DOHH2 (cell line): Measurements from ENCODE around the gene NLRP14.

ENCODE experiments used
- H3F3A ChIP-seq: fragments of 200-600 bp; sonication (generic), shearing (Covaris generic); 2 replicates; pipeline ENCODE4 v1.6.0; 2016; ENCODE audit warnings: antibody characterized with exemption, mild to moderate bottlenecking; ENCODE audit not compliant: control insufficient read depth, insufficient read depth
- H3K27ac ChIP-seq: fragments of 200-600 bp; sonication (generic); 2 replicates; pipeline ENCODE4 v1.5.1; 2014; ENCODE audit warnings: low read depth, mild to moderate bottlenecking, low read length, moderate library complexity
- H3K27me3 ChIP-seq: fragments of 200-600 bp; sonication (generic); 2 replicates; pipeline ENCODE4 v1.6.1; 2014; ENCODE audit warnings: mild to moderate bottlenecking, low read length, mixed read lengths; ENCODE audit not compliant: control insufficient read depth
- H3K36me3 ChIP-seq: fragments of 200-600 bp; sonication (generic); 2 replicates; pipeline ENCODE4 v1.6.1; 2014; ENCODE audit warnings: mild to moderate bottlenecking, low read length, moderate library complexity, mixed read lengths; ENCODE audit not compliant: control insufficient read depth
- H3K4me1 ChIP-seq: fragments of 200-600 bp; sonication (generic); 2 replicates; pipeline ENCODE4 v1.6.1; 2014; ENCODE audit warnings: mild to moderate bottlenecking, low read length, mixed read lengths; ENCODE audit not compliant: control insufficient read depth
- H3K4me2 ChIP-seq: fragments of 200-600 bp; sonication (generic); 2 replicates; pipeline ENCODE4 v1.6.0; 2014; ENCODE audit warnings: mild to moderate bottlenecking, low read length, moderate library complexity
- H3K4me3 ChIP-seq: fragments of 200-600 bp; sonication (generic); 2 replicates; pipeline ENCODE4 v1.5.1; 2014; ENCODE audit warnings: mild to moderate bottlenecking, low read length, mixed read lengths
- H3K79me2 ChIP-seq: fragments of 200-600 bp; sonication (generic); 2 replicates; pipeline ENCODE4 v1.6.1; 2014; ENCODE audit warnings: mild to moderate bottlenecking, low read length, mixed read lengths; ENCODE audit not compliant: control insufficient read depth
- H3K9me2 ChIP-seq: fragments of 200-600 bp; sonication (generic); replicated peaks from 2 replicates; pipeline ENCODE4 v1.6.1; 2014; ENCODE audit warnings: mild to moderate bottlenecking, low read length, mixed read lengths; ENCODE audit not compliant: control insufficient read depth
- H3K9me3 ChIP-seq: fragments of 200-600 bp; sonication (generic); 2 replicates; pipeline ENCODE4 v1.6.1; 2014; ENCODE audit warnings: antibody characterized with exemption, low read length, mixed read lengths; ENCODE audit not compliant: control insufficient read depth, insufficient read depth
- H4K20me1 ChIP-seq: fragments of 200-600 bp; sonication (generic); 2 replicates; pipeline ENCODE4 v1.6.0; 2014; ENCODE audit warnings: low read depth, mild to moderate bottlenecking, antibody characterized with exemption, low read length, moderate library complexity; ENCODE audit not compliant: control insufficient read depth, insufficient read depth
- EZH2phosphoT487 ChIP-seq: fragments of 200-600 bp; sonication (generic); IDR thresholded peaks from 2 replicates; pipeline ENCODE4 v1.6.1; 2017; ENCODE audit warnings: borderline replicate concordance, mild to moderate bottlenecking, antibody characterized with exemption, low read length, moderate library complexity, mixed read lengths
- TF ChIP-seq, protein P1 (sequence below): fragments of 200-600 bp; sonication (generic); IDR thresholded peaks from one replicate; pipeline ENCODE4 v1.5.1; 2014; ENCODE audit warnings: antibody characterized with exemption, mild to moderate bottlenecking, low read depth, low read length; ENCODE audit not compliant: poor library complexity, severe bottlenecking

Gene NLRP14

DNA sequence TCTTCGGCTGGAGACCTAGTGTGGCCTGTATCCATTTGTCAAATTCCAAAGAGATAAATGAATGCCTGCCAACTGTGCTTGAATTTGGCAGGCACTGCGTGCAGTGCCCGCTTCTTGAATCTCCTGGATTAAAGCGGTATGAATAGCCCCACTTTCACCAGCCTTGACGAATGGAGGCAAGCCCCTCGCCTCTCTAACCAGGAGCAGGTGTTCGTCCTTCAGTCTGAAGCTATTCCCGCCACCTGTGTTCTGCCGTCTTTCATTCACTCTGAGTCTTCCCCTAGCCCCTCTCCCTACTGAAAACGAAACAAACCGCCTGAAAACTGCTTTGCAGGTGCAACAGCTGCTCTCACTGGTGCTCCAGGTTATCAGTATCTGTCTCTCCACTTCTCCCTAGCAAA, 11.2 kb downstream of the NLRP14 start:
- H3K4me1 ChIP-seq: no peaks in the 10 kb centered on the region

DNA sequence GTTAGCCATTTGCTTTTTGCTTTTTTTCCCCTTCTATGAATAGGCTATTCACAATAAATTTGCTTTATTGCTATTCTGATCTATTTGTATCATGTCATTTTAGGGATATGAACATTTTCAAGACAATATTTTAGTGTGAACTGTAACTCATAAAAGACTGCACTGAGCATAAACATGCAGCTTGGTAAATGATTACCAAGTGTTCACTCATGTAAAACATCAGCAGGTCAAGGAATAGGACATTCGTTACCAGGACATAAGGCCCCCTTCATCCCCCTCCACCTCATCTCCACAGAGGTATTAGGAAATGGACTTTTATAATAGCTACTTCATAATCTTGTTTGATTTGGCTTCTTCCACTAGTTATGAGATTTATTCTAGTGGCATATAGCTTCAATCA, 12.4 kb downstream of the NLRP14 start:
- no peaks in the 10 kb centered on the region for H3K79me2 ChIP-seq
- H3K9me3 ChIP-seq: no peaks in the 10 kb centered on the region

More for the DNA sequence above, 11.2 kb downstream of the NLRP14 start:
- Histone ChIP-seq H3K27ac (no peak overlapping the region), H3K9me3 (no peaks in the 10 kb centered on the region), H3K36me3 (no peaks in the 10 kb centered on the region), H3K79me2 (no peaks in the 10 kb centered on the region), H3F3A (no peaks in the 10 kb centered on the region), H3K27me3 (no peaks in the 10 kb centered on the region), H3K9me2 (no peaks in the 10 kb centered on the region), H4K20me1 (no peaks in the 10 kb centered on the region), H3K4me2 (no peak overlapping the region), H3K4me3 (no peak overlapping the region)
- TF ChIP-seq EZH2phosphoT487: no peak
- TF ChIP-seq, protein P1, sequence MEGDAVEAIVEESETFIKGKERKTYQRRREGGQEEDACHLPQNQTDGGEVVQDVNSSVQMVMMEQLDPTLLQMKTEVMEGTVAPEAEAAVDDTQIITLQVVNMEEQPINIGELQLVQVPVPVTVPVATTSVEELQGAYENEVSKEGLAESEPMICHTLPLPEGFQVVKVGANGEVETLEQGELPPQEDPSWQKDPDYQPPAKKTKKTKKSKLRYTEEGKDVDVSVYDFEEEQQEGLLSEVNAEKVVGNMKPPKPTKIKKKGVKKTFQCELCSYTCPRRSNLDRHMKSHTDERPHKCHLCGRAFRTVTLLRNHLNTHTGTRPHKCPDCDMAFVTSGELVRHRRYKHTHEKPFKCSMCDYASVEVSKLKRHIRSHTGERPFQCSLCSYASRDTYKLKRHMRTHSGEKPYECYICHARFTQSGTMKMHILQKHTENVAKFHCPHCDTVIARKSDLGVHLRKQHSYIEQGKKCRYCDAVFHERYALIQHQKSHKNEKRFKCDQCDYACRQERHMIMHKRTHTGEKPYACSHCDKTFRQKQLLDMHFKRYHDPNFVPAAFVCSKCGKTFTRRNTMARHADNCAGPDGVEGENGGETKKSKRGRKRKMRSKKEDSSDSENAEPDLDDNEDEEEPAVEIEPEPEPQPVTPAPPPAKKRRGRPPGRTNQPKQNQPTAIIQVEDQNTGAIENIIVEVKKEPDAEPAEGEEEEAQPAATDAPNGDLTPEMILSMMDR: no peak

DNA sequence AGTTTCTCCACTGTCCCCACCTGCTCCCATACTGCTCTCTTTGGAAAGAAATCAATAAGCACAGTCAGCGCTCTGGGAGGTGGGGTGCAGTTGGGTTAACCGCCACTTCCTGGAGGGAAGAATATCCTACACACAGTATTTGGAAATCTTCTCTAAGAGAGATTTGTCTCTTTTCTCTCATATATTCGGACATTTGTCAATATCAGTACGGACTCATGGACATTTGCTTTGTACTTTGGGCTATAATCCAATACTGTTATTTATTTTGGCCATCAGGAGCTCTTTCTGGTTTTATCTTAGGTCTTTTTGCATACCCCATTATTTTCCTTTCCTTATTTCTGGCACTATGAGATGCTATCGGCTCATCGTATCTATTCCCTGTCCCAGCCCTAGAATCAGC, 13.7 kb downstream of the NLRP14 start:
- no peaks in the 10 kb centered on the region for H3K79me2 ChIP-seq
- TF ChIP-seq, protein P1: no peak
- TF ChIP-seq EZH2phosphoT487: no peak

More for the DNA sequence above, 12.4 kb downstream of the NLRP14 start:
- H3F3A ChIP-seq: no peaks in the 10 kb centered on the region
- no peak overlapping the region for H3K4me3 ChIP-seq
- TF ChIP-seq EZH2phosphoT487: no peak
- TF ChIP-seq, protein P1: no peak
- no peak overlapping the region for H3K27ac ChIP-seq
- no peaks in the 10 kb centered on the region for H3K9me2 ChIP-seq
- H3K4me1 ChIP-seq: no peaks in the 10 kb centered on the region
- no peaks in the 10 kb centered on the region for H4K20me1 ChIP-seq
- H3K4me2 ChIP-seq: no peak overlapping the region
- no peaks in the 10 kb centered on the region for H3K27me3 ChIP-seq
- H3K36me3 ChIP-seq: no peaks in the 10 kb centered on the region

More for the DNA sequence above, 13.7 kb downstream of the NLRP14 start:
- H3K4me2 ChIP-seq: no peak overlapping the region
- no peak overlapping the region for H3K27ac ChIP-seq
- H4K20me1 ChIP-seq: no peaks in the 10 kb centered on the region
- no peaks in the 10 kb centered on the region for H3K27me3 ChIP-seq
- H3F3A ChIP-seq: no peaks in the 10 kb centered on the region
- no peak overlapping the region for H3K4me3 ChIP-seq
- no peaks in the 10 kb centered on the region for H3K9me2 ChIP-seq
- no peaks in the 10 kb centered on the region for H3K9me3 ChIP-seq
- H3K36me3 ChIP-seq: no peaks in the 10 kb centered on the region
- no peaks in the 10 kb centered on the region for H3K4me1 ChIP-seq
